GM18868 (cell line): ENCODE measurements around the gene KIZ.

Experiments
- ATAC-seq: cut with Tn5 transposase; IDR thresholded peaks from one replicate; pipeline ENCODE4 v1.9.1; 2021; ENCODE audit warnings: mild to moderate bottlenecking, moderate library complexity; ENCODE audit not compliant: unreplicated experiment

The KIZ gene, protein sequence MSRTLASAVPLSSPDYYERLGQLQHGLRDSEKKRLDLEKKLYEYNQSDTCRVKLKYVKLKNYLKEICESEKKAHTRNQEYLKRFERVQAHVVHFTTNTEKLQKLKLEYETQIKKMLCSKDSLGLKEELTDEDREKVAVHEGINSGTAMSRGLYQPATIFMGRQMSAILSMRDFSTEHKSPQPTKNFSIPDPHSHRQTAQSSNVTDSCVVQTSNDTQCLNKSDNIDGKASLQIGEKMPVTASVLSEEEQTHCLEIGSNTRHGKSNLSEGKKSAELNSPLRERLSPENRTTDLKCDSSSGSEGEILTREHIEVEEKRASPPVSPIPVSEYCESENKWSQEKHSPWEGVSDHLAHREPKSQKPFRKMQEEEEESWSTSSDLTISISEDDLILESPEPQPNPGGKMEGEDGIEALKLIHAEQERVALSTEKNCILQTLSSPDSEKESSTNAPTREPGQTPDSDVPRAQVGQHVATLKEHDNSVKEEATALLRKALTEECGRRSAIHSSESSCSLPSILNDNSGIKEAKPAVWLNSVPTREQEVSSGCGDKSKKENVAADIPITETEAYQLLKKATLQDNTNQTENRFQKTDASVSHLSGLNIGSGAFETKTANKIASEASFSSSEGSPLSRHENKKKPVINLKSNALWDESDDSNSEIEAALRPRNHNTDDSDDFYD

DNA sequence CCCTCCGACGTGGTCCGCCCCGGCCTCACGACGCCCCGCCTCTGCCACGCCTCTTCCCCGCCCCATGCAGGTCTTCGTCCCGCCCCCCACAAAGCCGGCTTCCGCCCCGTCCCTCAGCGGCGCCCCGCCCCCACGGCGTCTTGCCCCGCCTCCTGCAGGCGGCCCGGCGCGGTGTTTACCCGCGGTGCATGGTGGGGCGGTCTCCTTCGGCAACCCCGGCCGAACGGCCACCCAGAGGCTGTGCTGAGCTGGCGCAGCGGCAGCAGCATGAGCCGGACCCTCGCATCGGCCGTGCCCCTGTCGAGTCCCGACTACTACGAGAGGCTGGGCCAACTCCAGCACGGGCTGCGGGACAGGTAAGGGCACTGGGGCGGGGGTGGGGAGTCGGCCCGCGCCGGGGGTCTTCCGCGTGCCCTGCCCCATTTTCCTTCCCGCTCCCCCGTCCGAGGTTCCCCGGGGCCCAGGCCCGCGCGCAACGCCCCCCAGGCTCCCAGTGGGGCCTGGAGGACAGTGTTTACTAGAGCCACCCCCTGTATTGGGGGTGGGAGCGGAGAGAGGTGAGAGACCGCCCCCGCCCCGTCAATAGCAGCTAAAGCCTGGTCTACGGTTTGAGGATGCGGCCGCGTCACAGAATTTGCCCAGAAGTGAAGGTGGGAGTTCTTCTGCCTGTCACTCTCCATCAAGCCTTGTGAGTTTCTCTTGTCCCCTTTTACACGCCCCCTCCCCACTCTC is at the start of gene KIZ:
KIZ (plus strand) TSS at position 234 of the 732 bp plus-strand sequence; CDS start at position 268, 34 bp downstream.
- peak; percentile 98 for ATAC-seq

DNA sequence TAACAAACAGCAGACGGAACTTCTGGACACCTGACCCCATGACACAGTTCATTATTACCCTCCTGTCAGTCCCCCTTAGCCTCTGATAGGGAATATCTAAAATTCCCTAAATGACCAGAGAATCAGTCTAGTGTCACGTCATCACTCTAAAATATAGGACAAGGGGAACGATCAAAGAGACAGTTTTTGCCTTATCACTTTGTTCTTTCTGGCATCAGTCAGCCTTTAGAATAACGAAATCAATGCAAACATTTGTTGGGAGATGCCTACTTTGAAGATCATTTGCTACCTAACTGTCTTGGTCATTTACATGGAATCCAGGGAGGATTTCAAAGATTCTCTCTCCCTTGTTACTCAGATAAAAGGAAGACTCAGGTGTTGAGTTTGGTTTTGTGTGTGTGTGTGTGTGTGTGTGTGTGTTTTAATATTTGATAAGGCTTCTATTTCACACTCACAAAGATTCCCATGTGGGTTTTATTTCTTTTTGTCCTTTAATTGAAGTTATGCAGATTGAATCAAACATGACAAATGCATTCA is 48.0 kb upstream of the KIZ start:
- ATAC-seq = no peak

- no peak for ATAC-seq
These were observed 43.3 kb upstream of the KIZ start for GRCh38 chr20:21082584-21082983.

GRCh38 chr20:21083825-21084325 is 42.0 kb upstream of the KIZ start:
- no peak for ATAC-seq

DNA sequence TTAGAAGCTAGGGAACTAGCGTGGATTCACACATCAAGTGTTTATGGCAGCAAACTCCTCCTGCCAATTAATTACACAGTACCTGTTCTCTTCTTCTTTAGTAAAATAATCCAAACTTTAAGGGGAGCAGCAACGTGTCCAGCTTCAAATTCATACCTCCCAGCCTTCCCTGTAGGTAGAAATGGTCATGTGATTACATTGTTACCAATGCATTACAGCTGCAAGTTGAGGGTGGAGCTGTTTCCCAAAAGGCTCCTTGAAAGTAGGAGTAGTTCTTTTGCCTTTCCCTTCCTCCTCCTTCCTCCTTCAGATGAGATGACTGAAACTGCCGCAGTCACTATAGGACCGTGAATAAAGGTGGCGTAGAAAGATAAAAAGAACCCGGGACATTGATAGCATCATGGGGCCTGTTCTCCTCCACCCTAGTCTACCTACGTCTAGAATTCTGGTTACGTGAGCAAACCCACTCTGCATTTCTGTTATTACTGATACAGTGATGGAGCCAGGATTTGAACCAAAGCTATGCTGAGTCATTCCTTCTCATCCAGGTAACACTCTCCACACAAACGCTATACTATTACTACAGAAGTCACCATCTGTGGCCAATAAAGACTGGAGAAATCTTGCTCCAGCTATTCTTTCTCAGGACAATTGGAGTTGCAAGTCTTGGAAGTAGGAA is 37.9 kb upstream of the KIZ start:
- no peak for ATAC-seq

DNA sequence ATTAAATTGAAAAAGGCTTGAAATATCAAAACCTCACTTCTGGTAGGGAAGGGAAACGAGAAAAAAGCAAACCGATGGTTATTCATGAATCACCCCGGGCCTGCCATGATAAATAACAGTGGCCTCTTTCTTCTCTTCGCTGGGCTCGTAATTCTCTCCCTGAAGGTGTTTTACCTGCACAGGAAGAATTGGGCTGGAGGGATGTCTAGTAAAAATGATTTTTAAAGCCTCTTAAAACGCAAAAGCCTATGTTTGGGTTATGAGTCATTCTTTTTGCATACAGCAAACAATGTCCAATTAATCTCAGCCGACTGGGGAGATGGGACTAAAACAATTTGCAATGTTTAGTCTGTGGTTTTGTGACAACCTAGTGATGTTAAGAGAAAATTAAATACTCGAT is 36.5 kb upstream of the KIZ start:
- ATAC-seq = no peak

DNA sequence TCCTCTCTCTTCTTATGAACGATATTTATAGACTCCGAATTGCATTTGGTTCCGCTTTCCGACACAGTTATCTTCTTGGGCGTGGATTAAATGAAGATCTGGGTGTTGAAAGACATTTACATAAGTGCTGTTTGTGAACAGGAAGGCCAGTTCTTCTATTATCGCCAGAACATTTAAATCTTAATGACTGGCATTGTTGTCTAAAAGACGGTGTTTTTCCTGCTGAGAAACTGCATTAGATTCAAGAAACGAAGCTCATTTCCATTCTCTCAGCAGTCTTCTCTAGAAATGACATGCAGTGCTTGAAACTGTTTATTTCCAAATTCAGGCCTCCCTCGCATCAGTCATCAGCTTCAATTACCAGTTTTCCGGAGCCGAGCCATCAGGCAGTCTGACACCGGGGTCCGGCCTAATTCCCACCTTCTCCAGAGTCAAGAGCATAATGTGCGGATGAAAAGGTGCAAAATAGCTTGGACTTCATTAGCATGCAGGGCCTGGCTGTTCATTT is 35.7 kb upstream of the KIZ start:
- ATAC-seq = no peak

- no peak for ATAC-seq
These were observed 35.2 kb upstream of the KIZ start for GRCh38 chr20:21090721-21091120.

- ATAC-seq = no peak
These were observed 33.1 kb upstream of the KIZ start for GRCh38 chr20:21092806-21093205.

GRCh38 chr20:21096321-21097043 is 29.4 kb upstream of the KIZ start:
- no peak for ATAC-seq

DNA sequence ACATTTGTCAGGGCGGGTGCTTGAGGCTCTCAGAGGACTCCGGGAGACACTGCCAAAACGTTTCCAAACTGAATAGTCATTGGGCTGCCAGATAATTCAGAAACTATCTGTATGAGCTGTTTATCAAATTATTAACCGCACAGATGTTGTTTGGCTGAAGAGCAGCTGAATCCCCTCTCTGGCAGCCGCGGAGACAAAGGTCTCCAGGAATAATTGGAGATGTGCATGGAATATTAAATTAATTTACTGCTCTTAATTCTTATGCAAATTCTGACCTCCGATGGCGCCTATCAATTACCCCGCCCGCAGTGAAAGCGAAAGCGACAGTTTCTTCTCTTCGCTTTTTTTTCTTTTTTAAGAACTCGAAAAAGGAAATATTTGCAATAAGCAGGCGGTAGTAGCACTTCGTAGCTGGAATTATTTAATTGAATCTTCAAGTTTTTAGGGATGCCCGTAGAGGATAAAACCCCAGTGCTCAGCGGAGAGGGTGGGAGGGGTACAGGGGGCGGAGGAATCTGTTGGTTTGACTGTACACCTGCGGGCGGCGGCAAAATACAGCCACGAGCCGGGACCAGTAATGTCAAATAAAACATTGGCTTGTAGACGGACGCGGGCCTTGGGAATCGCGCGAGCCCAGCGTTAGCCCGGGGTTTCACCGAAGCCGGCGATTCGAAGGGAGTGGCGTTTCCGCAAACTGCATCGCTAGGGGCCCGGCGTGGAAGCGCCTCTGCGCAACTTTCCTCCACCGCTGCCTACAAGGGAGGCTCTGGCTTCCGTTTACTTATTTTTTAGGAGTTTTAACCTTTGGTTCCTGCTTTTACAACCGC is 25.9 kb upstream of the KIZ start:
- peak; percentile 45 for ATAC-seq

DNA sequence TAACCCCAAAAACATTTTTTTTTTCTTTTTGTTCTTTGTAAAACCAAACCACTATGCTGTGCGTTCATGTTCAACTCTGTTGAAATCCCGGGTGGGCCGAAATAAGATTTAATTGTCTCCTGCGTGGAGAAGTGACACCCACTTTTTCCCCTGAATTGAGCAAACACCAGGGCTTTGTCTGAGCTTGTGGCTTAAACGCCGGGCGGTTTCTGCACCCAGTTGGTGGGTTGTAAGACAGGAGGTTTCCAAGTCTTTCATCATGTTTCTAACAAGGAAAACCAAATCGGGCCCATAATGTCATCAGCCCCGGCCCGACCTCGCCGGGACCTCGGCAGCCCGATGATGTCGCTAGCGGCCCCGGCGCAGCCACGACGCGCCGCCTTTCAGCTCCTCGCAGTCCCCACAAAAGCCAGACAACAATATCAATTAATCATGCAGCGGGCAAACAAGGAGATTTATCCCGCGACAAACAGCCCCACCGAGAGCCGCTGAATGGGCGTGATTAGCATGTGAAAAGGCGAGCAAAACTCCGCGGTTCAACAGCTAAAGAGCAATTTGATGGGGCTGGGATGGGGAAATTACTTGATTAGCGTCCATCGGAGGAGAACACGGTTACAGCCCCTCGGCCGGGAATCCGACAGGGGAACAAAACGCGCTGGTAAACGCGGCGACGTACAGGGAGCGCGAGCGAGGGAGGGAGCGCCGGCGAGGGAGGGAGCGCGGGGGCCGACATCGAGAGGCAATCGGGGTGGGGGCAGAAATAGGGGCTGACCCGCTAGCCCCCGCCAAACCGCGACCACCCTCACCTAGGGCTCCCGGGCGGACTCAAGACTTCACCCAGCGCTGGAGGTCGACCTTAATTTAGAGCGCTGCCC is 25.1 kb upstream of the KIZ start:
- no peak for ATAC-seq

- no peak for ATAC-seq
These were observed 24.4 kb upstream of the KIZ start for GRCh38 chr20:21101453-21101931.

DNA sequence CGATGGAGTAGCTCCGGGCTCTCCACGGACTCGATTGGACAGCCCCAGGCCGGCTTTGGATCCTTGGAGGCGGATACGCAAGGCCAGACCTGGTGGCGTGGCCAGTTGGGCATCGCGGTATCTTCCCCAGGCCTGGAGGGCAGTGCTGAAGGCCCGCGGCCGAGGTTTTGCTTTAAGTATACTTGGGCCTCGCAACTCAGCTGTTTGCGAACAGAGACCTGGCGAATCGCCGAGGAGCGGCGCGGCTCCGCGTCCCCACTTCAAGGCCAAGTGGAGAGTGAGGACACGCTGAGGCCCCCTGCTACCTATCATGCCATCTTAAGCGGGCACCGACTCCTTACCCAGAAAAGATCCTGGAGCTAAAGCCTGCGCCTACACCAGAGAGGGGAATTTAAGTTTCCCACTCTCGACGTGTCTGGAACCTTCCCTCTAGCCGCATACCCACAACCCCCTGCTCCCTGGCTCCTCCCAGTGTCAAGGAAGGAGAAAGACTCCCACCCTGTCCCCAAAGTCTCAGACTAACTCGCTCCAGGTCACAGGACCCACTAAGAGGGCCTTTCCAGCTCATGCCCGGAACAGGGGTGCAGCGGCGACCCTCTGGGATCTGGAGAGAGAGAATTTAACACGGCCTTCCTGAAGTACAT is 23.8 kb upstream of the KIZ start:
- ATAC-seq = no peak

DNA sequence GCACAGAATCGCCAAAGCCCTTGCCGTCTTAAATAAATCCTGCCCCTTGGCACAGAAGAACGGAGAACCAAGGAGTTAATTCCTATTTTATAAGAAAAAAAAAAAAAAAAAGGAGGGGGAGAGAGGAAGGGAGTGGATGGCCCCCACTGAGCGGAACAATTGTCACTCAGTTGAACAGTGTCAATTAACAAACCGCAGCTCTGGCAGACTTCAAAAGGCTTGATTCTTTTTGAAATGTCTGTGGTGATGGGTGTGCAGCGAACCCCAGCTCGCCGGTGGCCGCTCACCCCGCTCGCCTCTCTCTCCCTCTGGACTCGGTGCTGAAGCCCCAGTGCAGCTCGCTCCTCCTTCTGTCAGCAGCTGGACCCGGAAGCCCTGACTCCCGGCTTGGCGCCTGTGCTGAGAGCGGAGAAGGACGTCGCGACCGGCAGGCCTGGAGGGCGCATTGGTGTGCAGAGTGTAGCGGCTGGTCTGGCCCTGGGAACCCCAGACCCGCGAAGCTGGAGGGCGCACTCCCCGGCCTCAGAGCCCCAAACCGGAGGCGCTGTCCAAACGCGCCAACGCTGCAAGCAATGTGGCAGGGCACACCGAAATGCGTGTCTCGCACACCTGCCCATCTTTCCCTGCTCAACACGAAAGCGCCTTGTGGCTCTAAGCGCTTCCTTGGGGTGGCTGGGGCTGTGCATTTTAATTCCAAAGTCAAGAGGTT is 23.1 kb upstream of the KIZ start:
- ATAC-seq = no peak

DNA sequence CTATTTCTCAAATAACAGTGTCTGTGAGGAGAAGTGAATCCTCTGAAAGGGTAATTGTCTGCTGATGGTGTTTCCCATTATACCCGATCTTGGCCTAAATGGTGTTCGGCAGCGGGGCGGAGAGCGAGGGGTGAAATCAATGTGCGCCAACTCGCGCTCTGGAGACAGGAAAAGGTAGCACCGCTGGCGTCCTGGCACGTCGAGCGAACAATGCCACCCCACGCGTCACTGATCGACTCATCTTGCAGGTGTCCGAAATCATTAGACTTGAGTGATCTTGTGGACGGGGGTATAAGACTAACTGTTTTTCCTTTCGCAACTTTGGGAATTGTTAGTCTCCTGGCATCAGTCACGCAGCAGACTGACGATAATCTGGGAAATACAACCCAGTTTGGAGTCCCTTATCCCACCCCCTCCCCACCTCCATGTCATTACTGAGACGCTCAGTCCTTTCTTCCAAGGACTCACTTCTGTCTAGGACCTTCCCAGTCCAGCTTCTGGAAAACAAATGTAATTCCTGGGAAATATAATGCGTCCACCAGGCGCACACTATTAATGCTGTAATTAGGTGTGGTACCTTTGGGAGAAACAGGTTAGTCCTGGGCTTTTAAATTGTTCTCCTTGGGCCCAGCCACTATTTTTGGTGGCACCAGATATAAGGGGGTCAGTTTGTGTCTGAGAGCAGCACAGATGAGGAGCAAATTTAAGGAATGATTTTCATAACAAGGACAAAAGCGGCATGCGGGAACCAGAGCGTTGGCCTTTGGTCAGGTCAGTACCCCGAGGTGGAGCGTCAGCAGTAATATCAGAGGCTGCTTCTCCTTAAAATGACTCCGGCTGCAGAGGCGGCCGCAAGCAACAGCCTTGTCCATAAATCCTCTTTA is 22.1 kb upstream of the KIZ start:
- no peak for ATAC-seq
